HepG2 (cell line): Measurements from ENCODE around the gene PLEKHG4B. TPM values are rescaled to one million over a fixed set of nuclear protein-coding genes. Genes with fewer than 3 reads are reported as not detected.

Source experiments
- HNF1B ChIP-seq: sonication (generic); formaldehyde crosslinking; IDR thresholded peaks from 2 replicates; pipeline ENCODE4 v1.5.1; 2020; ENCODE audit warnings: mild to moderate bottlenecking, moderate library complexity, missing genetic modification reagents
- HOXA9 ChIP-seq: sonication (generic); formaldehyde crosslinking; IDR thresholded peaks from 2 replicates; pipeline ENCODE4 v1.8.1; 2022; ENCODE audit warnings: missing genetic modification reagents, mild to moderate bottlenecking, moderate library complexity, borderline replicate concordance
- ISL2 ChIP-seq: sonication (generic); formaldehyde crosslinking; IDR thresholded peaks from 2 replicates; pipeline ENCODE4 v1.5.0; 2020; ENCODE audit warnings: missing genetic modification reagents
- KLF12 ChIP-seq: sonication (generic); formaldehyde crosslinking; IDR thresholded peaks from 2 replicates; pipeline ENCODE4 v1.4.0; 2020; ENCODE audit warnings: missing genetic modification reagents, borderline replicate concordance
- KMT2B ChIP-seq: IDR thresholded peaks from 2 replicates; pipeline ENCODE4 v1.6.1; 2016; ENCODE audit warnings: missing genetic modification reagents, missing compliant biosample characterization
- MIER3 ChIP-seq: IDR thresholded peaks from 2 replicates; pipeline ENCODE4 v1.6.1; 2016; ENCODE audit warnings: missing compliant biosample characterization, borderline replicate concordance
- MXD1 ChIP-seq: sonication (generic); formaldehyde crosslinking; IDR thresholded peaks from 2 replicates; pipeline ENCODE4 v1.4.0; 2020; ENCODE audit warnings: mild to moderate bottlenecking, missing genetic modification reagents
- NFKBIZ ChIP-seq: IDR thresholded peaks from 2 replicates; pipeline ENCODE4 v1.6.1; 2018; ENCODE audit warnings: missing genetic modification reagents, missing compliant biosample characterization
- PHF8 ChIP-seq: sonication (generic); formaldehyde crosslinking; IDR thresholded peaks from 2 replicates; pipeline ENCODE4 v1.5.0; 2020; ENCODE audit warnings: missing genetic modification reagents
- POLR2G ChIP-seq: fragments of 200-400 bp; formaldehyde crosslinking; IDR thresholded peaks from 2 replicates; pipeline ENCODE4 v1.6.1; 2018; ENCODE audit warnings: mild to moderate bottlenecking, low read depth, low read length, moderate library complexity
- RAD21 ChIP-seq: fragments of 450-650 bp; formaldehyde crosslinking; IDR thresholded peaks from 2 replicates; pipeline ENCODE4 v1.5.0; 2020; ENCODE audit warnings: mild to moderate bottlenecking
- RBFOX2 ChIP-seq: fragments of 200-400 bp; formaldehyde crosslinking; IDR thresholded peaks from 2 replicates; pipeline ENCODE4 v1.6.1; 2017; ENCODE audit warnings: low read depth, mild to moderate bottlenecking, low read length
- REL ChIP-seq: sonication (generic); formaldehyde crosslinking; conservative IDR thresholded peaks from 2 replicates; pipeline ENCODE4 v1.8.0; 2022; ENCODE audit warnings: mild to moderate bottlenecking, missing genetic modification reagents, moderate library complexity
- SP2 ChIP-seq: sonication (generic); formaldehyde crosslinking; IDR thresholded peaks from 2 replicates; pipeline ENCODE4 v1.5.1; 2020; ENCODE audit warnings: mild to moderate bottlenecking, missing genetic modification reagents
- TARDBP ChIP-seq: sonication (generic); formaldehyde crosslinking; IDR thresholded peaks from 2 replicates; pipeline ENCODE4 v1.8.0; 2022; ENCODE audit warnings: mild to moderate bottlenecking, missing genetic modification reagents
- TMF1 ChIP-seq: sonication (generic); formaldehyde crosslinking; IDR thresholded peaks from 2 replicates; pipeline ENCODE4 v1.8.1; 2022; ENCODE audit warnings: low read depth, missing genetic modification reagents
- YEATS2 ChIP-seq: sonication (generic); formaldehyde crosslinking; IDR thresholded peaks from 2 replicates; pipeline ENCODE4 v1.4.0; 2020; ENCODE audit warnings: missing genetic modification reagents, borderline replicate concordance
- ZBTB38 ChIP-seq: sonication (generic); formaldehyde crosslinking; IDR thresholded peaks from 2 replicates; pipeline ENCODE4 v1.5.1; 2020; ENCODE audit warnings: mild to moderate bottlenecking, missing genetic modification reagents
- ZFX ChIP-seq: sonication (generic); formaldehyde crosslinking; IDR thresholded peaks from 2 replicates; pipeline ENCODE4 v1.4.0; 2020; ENCODE audit warnings: mild to moderate bottlenecking, low read depth, missing genetic modification reagents, moderate library complexity
- ZIK1 ChIP-seq: sonication (generic); formaldehyde crosslinking; IDR thresholded peaks from 2 replicates; pipeline ENCODE4 v1.5.0; 2020; ENCODE audit warnings: mild to moderate bottlenecking, low read depth, missing genetic modification reagents, borderline replicate concordance
- ZNF138 ChIP-seq: sonication (generic); formaldehyde crosslinking; IDR thresholded peaks from 2 replicates; pipeline ENCODE4 v1.5.0; 2020; ENCODE audit warnings: mild to moderate bottlenecking, low read depth, missing genetic modification reagents
- ZNF143 ChIP-seq: sonication (generic); formaldehyde crosslinking; IDR thresholded peaks from 2 replicates; pipeline ENCODE4 v1.4.0; 2020; ENCODE audit warnings: missing genetic modification reagents
- ZNF589 ChIP-seq: sonication (generic); formaldehyde crosslinking; conservative IDR thresholded peaks from 2 replicates; pipeline ENCODE4 v1.8.0; 2022; ENCODE audit warnings: mild to moderate bottlenecking, moderate library complexity, missing genetic modification reagents
- ZNF605 ChIP-seq: sonication (generic); formaldehyde crosslinking; IDR thresholded peaks from 2 replicates; pipeline ENCODE4 v1.8.0; 2022; ENCODE audit warnings: mild to moderate bottlenecking, missing genetic modification reagents
- ZNF674 ChIP-seq: sonication (generic); formaldehyde crosslinking; IDR thresholded peaks from 2 replicates; pipeline ENCODE4 v1.5.0; 2020; ENCODE audit warnings: low read depth, mild to moderate bottlenecking, missing genetic modification reagents
- ZNF772 ChIP-seq: sonication (generic); formaldehyde crosslinking; IDR thresholded peaks from 2 replicates; pipeline ENCODE4 v1.5.0; 2020; ENCODE audit warnings: mild to moderate bottlenecking, missing genetic modification reagents
- ZNF790 ChIP-seq: sonication (generic); formaldehyde crosslinking; IDR thresholded peaks from 2 replicates; pipeline ENCODE4 v1.8.0; 2022; ENCODE audit warnings: missing genetic modification reagents, mild to moderate bottlenecking, borderline replicate concordance
- ZSCAN25 ChIP-seq: sonication (generic); formaldehyde crosslinking; IDR thresholded peaks from 2 replicates; pipeline ENCODE4 v1.8.0; 2022; ENCODE audit warnings: mild to moderate bottlenecking, missing genetic modification reagents
- polyA plus RNA-seq, 8 experiments: library from polyadenylated mRNA; depleted of rRNA in 3 of 8; stranded (reverse) in 7 of 8; unstranded in 1 of 8; fragments of >200 nt; fragmentation: Illumina TruSeq in 4 of 8; extraction: Trizol in 4 of 8; gene quantifications; 2 replicates each; pipeline versions ENCODE4 v1.2.1 to v1.2.3, GENCODE V29; 2011 to 2016; ENCODE audit warnings: low read depth in 4 of 8, missing spikeins in 1 of 8, mixed read lengths in 1 of 8; ENCODE audit not compliant: insufficient read depth in 1 of 8
- total RNA-seq, 5 experiments: library from RNA; depleted of rRNA; stranded (reverse); fragments of >200 nt; fragmentation: Illumina TruSeq; extraction: Trizol; gene quantifications; 2 replicates each; pipeline ENCODE4 v1.2.3, GENCODE V29; 2016; ENCODE audit warnings: low read depth in 1 of 5

PLEKHG4B gene
- total and polyA plus RNA-seq, 2 of the 13 experiments (the other 11 are each of a cell fraction or from before 2014, with no cell fraction given), result 0.09 TPM; not detected in 1

- TF ChIP-seq ZNF589 (0 out of 2 replicates have a peak, but pooled peaks have one; percentile 33), TMF1 (peak; percentile 40; the same call in 1 of the 2 replicates), ZNF143 (CRISPR knock-in tag) (peak; percentile 76), RBFOX2 (peak; percentile 86), REL (CRISPR knock-in tag) (0 out of 2 replicates have a peak, but pooled peaks have one; percentile 42), SP2 (CRISPR knock-in tag) (peak; percentile 28; the same call in 1 of the 2 replicates), HOXA9 (CRISPR knock-in tag) (peak; percentile 77; the same call in 1 of the 2 replicates), ZBTB38 (0 out of 2 replicates have a peak, but pooled peaks have one; percentile 32), ZFX (CRISPR knock-in tag) (peak; percentile 91), ZNF605 (CRISPR knock-in tag) (0 out of 2 replicates have a peak, but pooled peaks have one; percentile 38), YEATS2 (peak; percentile 29; the same call in 1 of the 2 replicates), MIER3 (0 out of 2 replicates have a peak, but pooled peaks have one; percentile 25), NFKBIZ (0 out of 2 replicates have a peak, but pooled peaks have one; percentile 16), TARDBP (CRISPR knock-in tag) (0 out of 2 replicates have a peak, but pooled peaks have one; percentile 19), ZNF674 (CRISPR knock-in tag) (peak; percentile 21; the same call in 1 of the 2 replicates), MXD1 (CRISPR knock-in tag) (peak; percentile 68; the same call in 1 of the 2 replicates), PHF8 (CRISPR knock-in tag) (peak; percentile 75), ISL2 (0 out of 2 replicates have a peak, but pooled peaks have one; percentile 12), RAD21 (peak; percentile 44; the same call in 1 of the 2 replicates), HNF1B (CRISPR knock-in tag) (peak; percentile 64; the same call in 1 of the 2 replicates), ZNF790 (CRISPR knock-in tag) (0 out of 2 replicates have a peak, but pooled peaks have one; percentile 56), KMT2B (CRISPR knock-in tag) (peak; percentile 55; the same call in 1 of the 2 replicates), ZSCAN25 (CRISPR knock-in tag) (0 out of 2 replicates have a peak, but pooled peaks have one; percentile 10), ZNF772 (CRISPR knock-in tag) (peak; percentile 39; the same call in 1 of the 2 replicates), KLF12 (0 out of 2 replicates have a peak, but pooled peaks have one; percentile 42), POLR2G (peak; percentile 80), ZNF138 (CRISPR knock-in tag) (0 out of 2 replicates have a peak, but pooled peaks have one; percentile 72), ZIK1 (0 out of 2 replicates have a peak, but pooled peaks have one; percentile 43)
These were observed 125.8 kb downstream of the PLEKHG4B start, which contains the start of the genes CCDC127 and SDHA (continued) for GRCh38 chr5:217494-218456.
